HepG2 (cell line): Measurements from ENCODE around the gene UBE2U. TPM values are rescaled to one million over a fixed set of nuclear protein-coding genes. Genes with fewer than 3 reads are reported as not detected.

Source experiments
- ATAC-seq: fragments of 200-7000 bp; cut with Tn5 transposase; 3 replicates; pipeline ENCODE4 v1.9.1; 2020; ENCODE audit warnings: mild to moderate bottlenecking, moderate library complexity
- BruUV-seq: library from RNA; stranded (reverse); fragments of 400-500 nt; replicated peaks from 2 replicates; lab custom pipeline; 2021; lab: Mats Ljungman, UMichigan
- CTCF ChIA-PET: fragments of 300-600 bp; formaldehyde crosslinking; extraction: SDS; loops from one replicate; lab custom pipeline; 2021; ENCODE audit warnings: low total read pairs, inconsistent platforms, low intra/inter-chr PET ratio; lab: Yijun Ruan, JAX
- POLR2A ChIA-PET: fragments of 350-600 bp; sonication (Branson Sonifier 250); formaldehyde crosslinking; loops from one replicate; lab custom pipeline; 2020; ENCODE audit warnings: antibody characterized with exemption, inconsistent platforms; lab: Yijun Ruan, JAX
- DNase-seq: peaks from one replicate; pipeline ENCODE4 v3.0.0-alpha.2; 2015; ENCODE audit warnings: low spot score
- FAIRE-seq: peaks from 3 replicates; lab custom pipeline; 2011; peaks lifted over from hg19 to GRCh38; lab: Jason Lieb, UNC
- H2AFZ ChIP-seq: one replicate; pipeline ENCODE4 v1.6.1; 2011; ENCODE audit warnings: low read length, inconsistent platforms
- H3K27ac ChIP-seq: fragments of 300-600 bp; 3 replicates; pipeline ENCODE4 v1.8.0; 2011; ENCODE audit warnings: mixed run types, mild to moderate bottlenecking, mixed read lengths, low read length, inconsistent platforms; ENCODE audit not compliant: insufficient read depth; ENCODE audit errors: extremely low read length
- H3K27me3 ChIP-seq, 2 experiments: fragments of 200-600 bp in 1 of 2; 2 replicates in 1 of 2; 3 replicates in 1 of 2; pipeline versions ENCODE4 v1.6.0 to v1.8.0; 2011; ENCODE audit warnings: low read length in 2 of 2, mild to moderate bottlenecking in 2 of 2, moderate library complexity in 2 of 2, inconsistent platforms in 1 of 2; ENCODE audit not compliant: insufficient read depth in 2 of 2, control insufficient read depth in 1 of 2
- H3K36me3 ChIP-seq, 2 experiments: fragments of 200-600 bp in 1 of 2; replicated peaks in 1 of 2; 2 replicates in 1 of 2; 3 replicates in 1 of 2; pipeline versions ENCODE4 v1.5.1 to v1.8.0; 2011; ENCODE audit warnings: low read length in 2 of 2, inconsistent platforms in 1 of 2; ENCODE audit not compliant: insufficient read depth in 2 of 2, control insufficient read depth in 1 of 2
- H3K4me1 ChIP-seq: 2 replicates; pipeline ENCODE4 v1.5.1; 2012; ENCODE audit warnings: low read length, inconsistent platforms; ENCODE audit not compliant: insufficient read depth
- H3K4me2 ChIP-seq: 2 replicates; pipeline ENCODE4 v1.6.0; 2011; ENCODE audit warnings: low read depth, low read length, inconsistent platforms
- H3K4me3 ChIP-seq, 3 experiments: fragments of 200-600 bp in 1 of 3; sonication (generic), shearing (Covaris generic) in 1 of 3; replicated peaks in 1 of 3; 2 replicates each; pipeline ENCODE4 v1.5.1; 2011 to 2016; ENCODE audit warnings: low read length in 3 of 3, inconsistent platforms in 2 of 3, low read depth in 2 of 3, mild to moderate bottlenecking in 2 of 3, control low read depth in 1 of 3, mixed read lengths in 1 of 3; ENCODE audit not compliant: insufficient read depth in 1 of 3
- H3K79me2 ChIP-seq: one replicate; pipeline ENCODE4 v1.6.1; 2011; ENCODE audit warnings: low read length, inconsistent platforms; ENCODE audit not compliant: insufficient read depth
- H3K9ac ChIP-seq: 2 replicates; pipeline ENCODE4 v1.6.0; 2011; ENCODE audit warnings: mild to moderate bottlenecking, low read depth, low read length, inconsistent platforms; ENCODE audit not compliant: insufficient read depth
- H3K9me3 ChIP-seq: 2 replicates; pipeline ENCODE4 v1.5.1; 2012; ENCODE audit warnings: mild to moderate bottlenecking, low read length
- H4K20me1 ChIP-seq: 2 replicates; pipeline ENCODE4 v1.6.0; 2011; ENCODE audit warnings: inconsistent platforms, mild to moderate bottlenecking, low read length, moderate library complexity; ENCODE audit not compliant: insufficient read depth
- CC2D1A ChIP-seq: sonication (generic); formaldehyde crosslinking; IDR thresholded peaks from 2 replicates; pipeline ENCODE4 v1.8.1; 2023; ENCODE audit warnings: mild to moderate bottlenecking, missing genetic modification reagents
- CEBPB ChIP-seq: IDR thresholded peaks from 2 replicates; pipeline ENCODE4 v1.6.1; 2011; ENCODE audit warnings: low read depth, low read length, improper control_type of control experiment, borderline replicate concordance
- MEIS2 ChIP-seq: sonication (generic); formaldehyde crosslinking; IDR thresholded peaks from 2 replicates; pipeline ENCODE4 v1.9.0; 2021; ENCODE audit warnings: mild to moderate bottlenecking, missing genetic modification reagents
- PCBP1 ChIP-seq: fragments of 200-400 bp; formaldehyde crosslinking; IDR thresholded peaks from 2 replicates; pipeline ENCODE4 v1.6.1; 2017; ENCODE audit warnings: mild to moderate bottlenecking, low read depth, low read length, borderline replicate concordance
- ZBTB26 ChIP-seq: IDR thresholded peaks from 2 replicates; pipeline ENCODE4 v1.6.1; 2016; ENCODE audit warnings: missing compliant biosample characterization, missing genetic modification reagents, borderline replicate concordance
- ZNF280D ChIP-seq: sonication (generic); formaldehyde crosslinking; IDR thresholded peaks from 2 replicates; pipeline ENCODE4 v1.5.1; 2020; ENCODE audit warnings: mild to moderate bottlenecking, missing genetic modification reagents
- ZNF572 ChIP-seq: sonication (generic); formaldehyde crosslinking; IDR thresholded peaks from 2 replicates; pipeline ENCODE4 v1.5.1; 2020; ENCODE audit warnings: mild to moderate bottlenecking, missing genetic modification reagents
- ZNF780A ChIP-seq: sonication (generic); formaldehyde crosslinking; IDR thresholded peaks from 2 replicates; pipeline ENCODE4 v1.8.0; 2022; ENCODE audit warnings: mild to moderate bottlenecking, missing genetic modification reagents, moderate library complexity
- in situ Hi-C: cut with HindIII; loops from 2 replicates; pipeline ENCODE4 v1.10.0; 2017; ENCODE audit warnings: low pct_unique_long_range_greater_than_20kb; ENCODE audit not compliant: extremely low pct_ligation_motif_present
- intact Hi-C: fragments of 100-400 bp; cut with micrococcal nuclease; formaldehyde crosslinking; loops from one replicate; pipeline ENCODE4 v1.10.0; 2022; ENCODE audit not compliant: unreplicated experiment
- polyA plus RNA-seq, 8 experiments: library from polyadenylated mRNA; depleted of rRNA in 3 of 8; stranded (reverse) in 7 of 8; unstranded in 1 of 8; fragments of >200 nt; fragmentation: Illumina TruSeq in 4 of 8; extraction: Trizol in 4 of 8; gene quantifications; 2 replicates each; pipeline versions ENCODE4 v1.2.1 to v1.2.3, GENCODE V29; 2011 to 2016; ENCODE audit warnings: low read depth in 4 of 8, missing spikeins in 1 of 8, mixed read lengths in 1 of 8; ENCODE audit not compliant: insufficient read depth in 1 of 8
- total RNA-seq, 5 experiments: library from RNA; depleted of rRNA; stranded (reverse); fragments of >200 nt; fragmentation: Illumina TruSeq; extraction: Trizol; gene quantifications; 2 replicates each; pipeline ENCODE4 v1.2.3, GENCODE V29; 2016; ENCODE audit warnings: low read depth in 1 of 5

Gene UBE2U
- total and polyA plus RNA-seq, 2 of the 13 experiments (the other 11 are each of a cell fraction or from before 2014, with no cell fraction given) = not detected

- ChIA-PET POLR2A (no interaction called here), CTCF (no interaction called here)
- Histone ChIP-seq H4K20me1 (no peaks in the 10 kb centered on the region), H3K4me1 (peaks cover 16% of the 10 kb centered on the region), H2AFZ (no peak overlapping the region), H3K9me3 (no peaks in the 10 kb centered on the region), H3K4me2 (no peak overlapping the region), H3K27me3 (no peaks in the 10 kb centered on the region; a peak in 1 of 5 replicates), H3K79me2 (no peaks in the 10 kb centered on the region), H3K9ac (no peak overlapping the region), H3K4me3 (no peak overlapping the region), H3K36me3 (no peaks in the 10 kb centered on the region), H3K27ac (no peak overlapping the region)
- ATAC-seq (no peak), DNase-seq (no peak), FAIRE-seq (no peak)
- TF ChIP-seq CC2D1A (CRISPR knock-in tag) (no peak), ZNF572 (no peak), ZNF780A (CRISPR knock-in tag) (no peak), PCBP1 (no peak), CEBPB (peak; percentile 43; the same call in 1 of the 2 replicates), MEIS2 (no peak), ZBTB26 (CRISPR knock-in tag) (no peak), ZNF280D (CRISPR knock-in tag) (no peak)
- intact Hi-C loops (no loop called here), in situ Hi-C loops (no loop called here)
- BruUV-seq = no TSS peak
Measured at GRCh38 chr1:64235181-64235580, 31.8 kb downstream of the UBE2U start.
